Testis (tissue), 2 donors: ENCODE data around the gene STUM.
"Not testable (repeated sequence)": the region's sequence is repeated elsewhere in the genome, so short reads cannot be mapped to it uniquely, and the experiment has no call there.

Experiments
- POLR2A ChIP-seq: fragments of 450-650 bp; IDR thresholded peaks from one replicate; pipeline ENCODE4 v1.6.1; 2017; ENCODE audit warnings: antibody characterized with exemption, mild to moderate bottlenecking, moderate library complexity
- TF ChIP-seq, protein P1 (sequence below), 3 experiments: fragments of 450-650 bp in 2 of 3; fragments of 200-600 bp in 1 of 3; sonication (generic) in 1 of 3; IDR thresholded peaks; one replicate each; pipeline ENCODE4 v1.5.1; 2016 to 2019; ENCODE audit warnings: antibody characterized with exemption in 3 of 3, mild to moderate bottlenecking in 2 of 3, moderate library complexity in 1 of 3

- TF ChIP-seq, protein P1, sequence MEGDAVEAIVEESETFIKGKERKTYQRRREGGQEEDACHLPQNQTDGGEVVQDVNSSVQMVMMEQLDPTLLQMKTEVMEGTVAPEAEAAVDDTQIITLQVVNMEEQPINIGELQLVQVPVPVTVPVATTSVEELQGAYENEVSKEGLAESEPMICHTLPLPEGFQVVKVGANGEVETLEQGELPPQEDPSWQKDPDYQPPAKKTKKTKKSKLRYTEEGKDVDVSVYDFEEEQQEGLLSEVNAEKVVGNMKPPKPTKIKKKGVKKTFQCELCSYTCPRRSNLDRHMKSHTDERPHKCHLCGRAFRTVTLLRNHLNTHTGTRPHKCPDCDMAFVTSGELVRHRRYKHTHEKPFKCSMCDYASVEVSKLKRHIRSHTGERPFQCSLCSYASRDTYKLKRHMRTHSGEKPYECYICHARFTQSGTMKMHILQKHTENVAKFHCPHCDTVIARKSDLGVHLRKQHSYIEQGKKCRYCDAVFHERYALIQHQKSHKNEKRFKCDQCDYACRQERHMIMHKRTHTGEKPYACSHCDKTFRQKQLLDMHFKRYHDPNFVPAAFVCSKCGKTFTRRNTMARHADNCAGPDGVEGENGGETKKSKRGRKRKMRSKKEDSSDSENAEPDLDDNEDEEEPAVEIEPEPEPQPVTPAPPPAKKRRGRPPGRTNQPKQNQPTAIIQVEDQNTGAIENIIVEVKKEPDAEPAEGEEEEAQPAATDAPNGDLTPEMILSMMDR (IDR thresholded peaks at IDR 0.05) = not testable (repeated sequence)
- not testable (repeated sequence) for TF ChIP-seq POLR2A
Observed at GRCh38 chr1:226617719-226618118, 69.2 kb downstream of the STUM start.
